Left lung (tissue), 10 donors: ENCODE data around the gene ENOX1. TPM values are rescaled to one million over a fixed set of nuclear protein-coding genes. Genes with fewer than 3 reads are reported as not detected.

ENCODE experiments used
- ATAC-seq: fragments of 200-7000 bp; cut with Tn5 transposase; one replicate; pipeline ENCODE4 v1.9.1; 2020; ENCODE audit warnings: moderate library complexity
- DNase-seq, 4 donors: peaks; one replicate each; pipeline ENCODE4 v3.0.0-alpha.2; 2013 to 2020
- H3K27ac ChIP-seq, 2 donors: fragments of 200-600 bp; sonication (generic) in 1 of 2; one replicate each; pipeline versions ENCODE4 v1.5.0 to v1.8.0; 2020 to 2021
- H3K27me3 ChIP-seq, 2 donors: fragments of 200-600 bp; sonication (generic) in 1 of 2; one replicate each; pipeline versions ENCODE4 v1.5.0 to v1.8.0; 2020 to 2021
- H3K36me3 ChIP-seq, 2 donors: fragments of 200-600 bp; sonication (generic) in 1 of 2; one replicate each; pipeline versions ENCODE4 v1.5.0 to v1.8.0; 2020 to 2021
- H3K4me1 ChIP-seq, 2 donors: fragments of 200-600 bp; one replicate each; pipeline ENCODE4 v1.8.0; 2021
- H3K4me3 ChIP-seq, 2 donors: fragments of 200-600 bp; sonication (generic) in 1 of 2; one replicate each; pipeline versions ENCODE4 v1.5.0 to v1.8.0; 2020 to 2021; ENCODE audit warnings: mild to moderate bottlenecking in 1 of 2
- H3K9me3 ChIP-seq, 2 donors: fragments of 200-600 bp; sonication (generic) in 1 of 2; one replicate each; pipeline versions ENCODE4 v1.5.0 to v1.8.0; 2020 to 2021
- CTCF ChIP-seq, 2 donors: fragments of 200-600 bp; sonication (generic) in 1 of 2; IDR thresholded peaks; one replicate each; pipeline versions ENCODE4 v1.5.0 to v1.8.0; 2021; ENCODE audit warnings: antibody characterized with exemption in 2 of 2
- intact Hi-C, 2 donors: fragments of 100-400 bp; cut with DNase I; formaldehyde crosslinking; loops; one replicate each; pipeline versions ENCODE4 v1.11.2 to v1.14.2; 2022
- polyA plus RNA-seq, 6 donors: library from polyadenylated mRNA; unstranded; fragments of 120-200 nt; gene quantifications; one replicate each; pipeline ENCODE4 v1.2.1, GENCODE V29; 2013; ENCODE audit not compliant: insufficient read length in 6 of 6
- total RNA-seq, 2 donors: library from RNA; stranded (reverse); fragmentation: NEBNext Ultra II Directional; extraction: Animal tissue kit (Norgen Biotek cat#: 25700); gene quantifications; one replicate each; pipeline ENCODE4 v1.2.1, GENCODE V29; 2021
- donor health status: DM: no; HTN: yes; CAD: no.
- donor health status: DM: no; HTN: no; CAD: no.

ENOX1 gene
- total and polyA plus RNA-seq, 8 donors: 1.5 to 9.0 (median 6.8) TPM

GRCh38 chr13:43572656-43573360 is 214.0 kb downstream of the ENOX1 start:
- no peaks in the 10 kb centered on the region for H3K36me3 ChIP-seq
- no peaks in the 10 kb centered on the region for H3K4me1 ChIP-seq
- no peaks in the 10 kb centered on the region for H3K27me3 ChIP-seq
- H3K4me3 ChIP-seq: no peak overlapping the region
- H3K27ac ChIP-seq: no peak overlapping the region
- no peak for TF ChIP-seq CTCF (IDR thresholded peaks at IDR 0.05)
- intact Hi-C loops: no loop called here
- DNase-seq: no peak
- no peak for ATAC-seq
- H3K9me3 ChIP-seq: no peaks in the 10 kb centered on the region

- H3K9me3 ChIP-seq: no peaks in the 10 kb centered on the region
- no peaks in the 10 kb centered on the region for H3K36me3 ChIP-seq
- H3K4me1 ChIP-seq: no peaks in the 10 kb centered on the region
- no peak for TF ChIP-seq CTCF (IDR thresholded peaks at IDR 0.05)
- ATAC-seq (no peak), DNase-seq (no peak)
- H3K4me3 ChIP-seq: no peak overlapping the region
- intact Hi-C loops: no loop called here
- no peak overlapping the region for H3K27ac ChIP-seq
- no peaks in the 10 kb centered on the region for H3K27me3 ChIP-seq
These were observed 217.1 kb downstream of the ENOX1 start for GRCh38 chr13:43569658-43570057.

- ATAC-seq: no peak
- Histone ChIP-seq H3K9me3 (no peaks in the 10 kb centered on the region), H3K4me1 (no peaks in the 10 kb centered on the region)
These were observed 219.2 kb downstream of the ENOX1 start for GRCh38 chr13:43567608-43568007.

GRCh38 chr13:43564952-43565351 is 221.8 kb downstream of the ENOX1 start:
- intact Hi-C loops: no loop called here

More at GRCh38 chr13:43567608-43568007, 219.2 kb downstream of the ENOX1 start:
- Histone ChIP-seq H3K36me3 (no peaks in the 10 kb centered on the region), H3K27me3 (no peaks in the 10 kb centered on the region), H3K27ac (no peak overlapping the region), H3K4me3 (no peak overlapping the region)
- no peak for DNase-seq
- intact Hi-C loops: no loop called here
- TF ChIP-seq CTCF (IDR thresholded peaks at IDR 0.05): no peak

GRCh38 chr13:43561081-43561480 is 225.7 kb downstream of the ENOX1 start:
- H3K4me1 ChIP-seq: no peaks in the 10 kb centered on the region
- H3K4me3 ChIP-seq: no peak overlapping the region
- H3K27me3 ChIP-seq: no peaks in the 10 kb centered on the region
- H3K36me3 ChIP-seq: no peaks in the 10 kb centered on the region
- no peaks in the 10 kb centered on the region for H3K9me3 ChIP-seq
- no peak for ATAC-seq
- intact Hi-C loops: no loop called here
- no peak for TF ChIP-seq CTCF (IDR thresholded peaks at IDR 0.05)
- DNase-seq: no peak
- no peak overlapping the region for H3K27ac ChIP-seq

More at GRCh38 chr13:43564952-43565351, 221.8 kb downstream of the ENOX1 start:
- no peak for ATAC-seq
- Histone ChIP-seq H3K4me3 (no peak overlapping the region), H3K27me3 (no peaks in the 10 kb centered on the region), H3K36me3 (no peaks in the 10 kb centered on the region), H3K4me1 (no peaks in the 10 kb centered on the region), H3K9me3 (no peaks in the 10 kb centered on the region), H3K27ac (no peak overlapping the region)
- DNase-seq: no peak
- TF ChIP-seq CTCF (IDR thresholded peaks at IDR 0.05): no peak
